ENCODE measurements around the gene GALNT15. TPM values are rescaled to one million over a fixed set of nuclear protein-coding genes. Genes with fewer than 3 reads are reported as not detected.

Gene GALNT15
- total and polyA plus RNA-seq, 5 experiments from 2014 or later, result not detected

DNA sequence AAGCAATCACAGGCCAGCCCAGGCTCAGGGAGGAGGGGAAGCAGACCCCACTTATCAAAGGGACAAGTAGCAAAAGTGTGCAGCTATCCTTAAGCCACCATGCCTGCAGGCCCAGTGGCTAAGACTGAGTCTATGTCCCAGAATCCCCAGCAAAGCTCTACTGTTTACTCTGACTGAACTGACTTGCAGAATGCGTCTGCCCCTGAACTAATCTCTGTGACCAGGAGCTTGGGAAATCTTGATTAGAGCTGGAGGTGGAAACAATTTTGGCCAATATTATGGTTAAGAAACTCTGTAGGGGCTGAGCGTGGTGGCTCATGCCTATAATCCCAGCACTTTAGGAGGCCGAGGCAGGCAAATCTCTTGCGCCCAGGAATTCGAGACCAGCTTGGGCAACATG, 67.7 kb downstream of the GALNT15 start:
- no peaks in the 10 kb centered on the region for H3K36me3 Mint-ChIP-seq
- H3K27me3 Mint-ChIP-seq, result peaks cover 0 to 5% (median 0%) of the 10 kb centered on the region in 5 donors
- no peak for ATAC-seq
- no peak for DNase-seq
- no peak overlapping the region for H3K4me3 Mint-ChIP-seq
- peaks cover under 1 to 6% (median 3%) of the 10 kb centered on the region in 4 donors for H3K4me1 Mint-ChIP-seq
- POLR2A ChIA-PET, result no interaction called here
- no peaks in the 10 kb centered on the region for H3K9me3 Mint-ChIP-seq
- H3K27ac Mint-ChIP-seq, result no peak overlapping the region

DNA sequence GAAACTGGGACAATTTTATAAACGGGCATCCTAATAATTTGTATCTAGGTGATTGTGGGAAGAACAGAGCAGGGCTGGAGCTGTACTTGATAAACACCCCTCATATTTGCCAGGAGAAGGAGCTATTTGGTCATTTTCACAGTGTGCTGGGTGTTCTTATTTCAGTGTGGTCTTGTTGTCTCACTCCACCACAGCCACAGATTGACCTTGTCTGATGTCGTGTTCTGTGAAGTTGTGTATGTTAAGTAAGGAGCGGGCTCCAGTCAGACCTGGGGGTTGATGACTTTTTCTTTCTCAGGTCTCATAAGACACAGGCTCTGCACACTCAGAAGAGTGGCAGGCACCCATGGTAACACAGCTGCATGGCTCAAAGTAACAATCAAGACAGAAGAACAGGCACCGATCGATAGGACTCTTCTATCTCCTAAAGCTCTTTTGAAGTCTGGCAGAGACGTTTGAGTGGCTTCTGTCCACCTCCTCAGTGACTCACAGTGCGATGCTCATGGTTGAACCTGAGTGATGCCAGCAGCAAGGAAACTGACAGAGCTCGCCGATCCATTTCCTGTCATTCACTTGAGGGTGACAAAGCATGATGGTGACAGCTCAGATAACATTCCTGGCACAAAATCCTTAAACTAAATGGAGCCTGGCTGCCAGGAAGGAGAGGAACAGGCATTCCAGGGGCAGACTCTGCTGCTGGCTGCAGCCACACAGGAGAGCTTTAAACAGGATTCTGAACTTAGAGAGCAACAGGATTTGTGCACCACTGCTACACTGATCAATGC, 69.4 kb downstream of the GALNT15 start:
- ATAC-seq (no peak), DNase-seq (no peak)
- Mint-ChIP-seq H3K36me3 (no peaks in the 10 kb centered on the region), H3K4me1 (peaks cover 2 to 16% (median 9%) of the 10 kb centered on the region in 4 donors), H3K27ac (no peak overlapping the region), H3K4me3 (no peak overlapping the region), H3K9me3 (no peaks in the 10 kb centered on the region), H3K27me3 (peaks cover 0 to 8% (median 2%) of the 10 kb centered on the region in 5 donors)
- POLR2A ChIA-PET, result interaction anchor here (1.3 kb wide), 1 partner anchor 11 kb away, joined by 3 read pairs; no protein-coding TSS in a partner anchor

DNA sequence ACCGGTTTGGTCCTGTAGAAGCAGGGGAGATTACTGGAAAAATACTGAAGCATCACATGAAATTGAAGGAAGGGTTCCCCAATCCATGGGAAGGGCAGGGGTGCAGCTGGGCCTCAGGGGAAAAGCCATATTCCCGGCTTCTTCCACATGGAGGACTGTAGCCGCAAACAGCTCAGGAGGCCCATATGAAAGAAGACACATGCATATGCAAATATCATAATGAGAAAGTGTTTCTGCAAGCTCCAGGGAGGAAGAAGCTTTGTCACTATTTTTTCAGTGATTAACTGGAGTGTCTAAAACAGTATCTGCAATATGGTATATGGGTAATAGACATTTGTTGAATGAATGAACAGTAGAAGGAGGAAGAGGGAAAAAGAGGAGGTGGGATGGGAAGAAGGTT, 71.1 kb downstream of the GALNT15 start:
- ATAC-seq, result no peak
- H3K27me3 Mint-ChIP-seq, result peaks cover 0 to 8% (median 2%) of the 10 kb centered on the region in 5 donors
- POLR2A ChIA-PET, result no interaction called here

DNA sequence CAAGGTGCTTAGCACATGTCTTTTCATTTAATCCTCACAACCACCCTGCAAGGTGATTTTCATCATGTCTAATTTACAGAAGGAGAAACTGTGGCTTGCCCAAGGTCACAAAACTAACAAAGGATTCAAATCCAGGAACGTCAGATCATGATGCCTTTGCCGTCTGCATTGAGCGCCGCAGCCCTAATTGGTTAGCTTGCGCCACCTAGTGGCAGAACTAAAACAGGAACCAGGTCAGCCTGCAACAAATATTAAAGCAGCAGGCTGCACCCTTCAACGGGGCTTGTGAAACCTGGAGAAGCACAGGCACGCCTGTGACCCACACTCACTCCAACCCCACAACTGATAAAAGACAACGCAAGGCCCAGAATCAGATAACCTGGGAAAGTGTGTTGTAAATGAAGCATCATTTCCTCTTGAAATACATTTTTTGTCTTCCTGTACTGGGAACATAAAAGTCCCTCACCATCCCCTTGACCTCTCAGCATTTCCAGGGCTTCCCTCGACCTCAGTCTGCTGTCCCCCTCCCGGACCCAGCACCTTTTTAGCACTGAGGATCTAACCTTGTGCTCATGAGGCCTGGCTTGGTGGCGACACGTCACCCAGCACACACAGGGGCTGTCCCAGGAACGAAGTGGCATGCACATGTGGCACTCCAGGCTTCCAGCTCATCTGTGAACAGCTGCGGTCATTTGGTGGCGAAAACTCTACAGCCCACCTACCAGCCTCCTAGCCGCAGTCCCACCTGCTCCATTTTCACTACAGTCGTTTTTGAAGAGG, 73.0 kb downstream of the GALNT15 start:
- ATAC-seq, result peak; percentile 95 to 99
- Mint-ChIP-seq H3K4me1 (peaks cover 2 to 16% (median 9%) of the 10 kb centered on the region in 4 donors), H3K27me3 (peaks cover 0 to 8% (median 2%) of the 10 kb centered on the region in 5 donors), H3K4me3 (peak overlapping the region in 1 of 10 donors; percentile 21), H3K27ac (peak overlapping the region in 2 of 10 donors; percentile 6 to 38), H3K36me3 (no peaks in the 10 kb centered on the region), H3K9me3 (no peaks in the 10 kb centered on the region)
- peak; percentile 54 to 83 (median 74) for DNase-seq
- POLR2A ChIA-PET, result no interaction called here

More for the DNA sequence above, 71.1 kb downstream of the GALNT15 start:
- no peak for DNase-seq
- Mint-ChIP-seq H3K27ac (no peak overlapping the region), H3K4me3 (no peak overlapping the region), H3K4me1 (peaks cover 2 to 16% (median 9%) of the 10 kb centered on the region in 4 donors), H3K36me3 (no peaks in the 10 kb centered on the region), H3K9me3 (no peaks in the 10 kb centered on the region)

DNA sequence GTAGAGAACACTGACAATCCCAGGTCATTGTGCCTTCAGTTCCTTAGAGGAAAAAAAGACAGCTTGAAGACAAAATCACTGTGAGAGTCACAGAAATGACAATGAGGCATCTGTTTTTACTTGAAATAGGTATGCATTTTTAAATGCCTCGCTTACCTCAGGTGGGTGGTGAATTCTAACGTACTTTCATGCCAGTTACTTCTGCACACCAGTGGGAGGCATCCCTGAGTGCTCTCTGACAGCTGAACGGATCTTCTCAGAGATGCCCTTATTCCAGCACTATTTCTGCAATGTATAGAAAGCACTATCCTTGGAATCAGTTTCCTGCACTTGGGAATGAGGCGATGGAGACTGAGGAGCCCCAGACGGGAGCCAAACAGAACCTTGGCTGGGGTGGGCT, 74.1 kb downstream of the GALNT15 start:
- POLR2A ChIA-PET, result interaction anchor here (0.5 kb wide), 1 partner anchor 264 kb away, joined by 3 read pairs; no protein-coding TSS in a partner anchor
- no peak for DNase-seq
- H3K4me1 Mint-ChIP-seq, result peaks cover 2 to 16% (median 9%) of the 10 kb centered on the region in 4 donors
- no peak overlapping the region for H3K27ac Mint-ChIP-seq
- no peak for ATAC-seq
- peaks cover 0 to 5% (median 0%) of the 10 kb centered on the region in 5 donors for H3K27me3 Mint-ChIP-seq
- no peaks in the 10 kb centered on the region for H3K36me3 Mint-ChIP-seq
- no peaks in the 10 kb centered on the region for H3K9me3 Mint-ChIP-seq
- no peak overlapping the region for H3K4me3 Mint-ChIP-seq

DNA sequence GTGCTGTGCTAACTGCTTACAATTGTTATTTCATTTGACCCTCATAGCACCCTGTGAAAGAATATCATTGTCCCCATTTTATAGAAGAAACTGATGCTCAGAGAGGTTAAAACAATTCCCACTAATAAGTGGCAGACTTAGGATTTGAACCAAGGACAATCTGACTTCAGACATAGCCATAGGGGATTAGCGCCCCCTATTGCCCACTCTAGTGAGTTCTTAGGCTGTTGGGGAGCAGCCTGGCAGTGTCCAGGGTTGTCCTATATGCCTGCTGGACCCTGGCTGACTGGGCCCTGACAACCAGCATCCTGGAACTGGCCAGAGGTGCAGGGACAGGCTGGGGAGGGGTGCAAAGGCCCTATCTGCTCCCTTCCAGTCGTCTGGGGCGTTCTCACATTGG, 74.9 kb downstream of the GALNT15 start:
- no peak for ATAC-seq
- peaks cover 2 to 16% (median 9%) of the 10 kb centered on the region in 4 donors for H3K4me1 Mint-ChIP-seq
- no peak overlapping the region for H3K4me3 Mint-ChIP-seq
- peaks cover 0 to 3% (median 0%) of the 10 kb centered on the region in 5 donors for H3K27me3 Mint-ChIP-seq
- no peak overlapping the region for H3K27ac Mint-ChIP-seq
- no peaks in the 10 kb centered on the region for H3K36me3 Mint-ChIP-seq
- H3K9me3 Mint-ChIP-seq, result no peaks in the 10 kb centered on the region
- POLR2A ChIA-PET, result no interaction called here
- no peak for DNase-seq

DNA sequence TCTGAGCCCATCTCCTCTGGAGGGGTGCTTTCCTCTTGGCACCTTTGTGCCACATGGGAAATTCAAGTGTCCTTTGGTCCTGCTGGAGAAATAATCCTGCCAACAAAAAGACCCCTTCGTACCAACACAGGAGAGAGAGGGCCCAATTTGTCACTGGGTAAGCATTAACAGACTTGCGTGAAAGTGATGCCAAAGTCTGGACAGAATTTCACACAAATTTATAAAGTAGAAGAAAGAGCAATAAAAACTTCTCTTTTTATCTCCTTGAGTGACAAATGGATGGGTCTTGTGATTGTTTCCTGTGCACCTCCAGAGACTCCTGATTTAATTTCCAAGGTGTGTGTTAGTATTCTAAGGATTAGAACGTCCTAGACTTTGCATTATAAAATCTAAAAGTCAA, 75.4 kb downstream of the GALNT15 start:
- Mint-ChIP-seq H3K9me3 (no peaks in the 10 kb centered on the region), H3K27ac (no peak overlapping the region), H3K4me3 (no peak overlapping the region), H3K27me3 (peaks cover 0 to 3% (median 0%) of the 10 kb centered on the region in 5 donors), H3K4me1 (peaks cover 3 to 16% (median 10%) of the 10 kb centered on the region in 4 donors), H3K36me3 (no peaks in the 10 kb centered on the region)
- no peak for DNase-seq
- no peak for ATAC-seq
- POLR2A ChIA-PET, result no interaction called here

DNA sequence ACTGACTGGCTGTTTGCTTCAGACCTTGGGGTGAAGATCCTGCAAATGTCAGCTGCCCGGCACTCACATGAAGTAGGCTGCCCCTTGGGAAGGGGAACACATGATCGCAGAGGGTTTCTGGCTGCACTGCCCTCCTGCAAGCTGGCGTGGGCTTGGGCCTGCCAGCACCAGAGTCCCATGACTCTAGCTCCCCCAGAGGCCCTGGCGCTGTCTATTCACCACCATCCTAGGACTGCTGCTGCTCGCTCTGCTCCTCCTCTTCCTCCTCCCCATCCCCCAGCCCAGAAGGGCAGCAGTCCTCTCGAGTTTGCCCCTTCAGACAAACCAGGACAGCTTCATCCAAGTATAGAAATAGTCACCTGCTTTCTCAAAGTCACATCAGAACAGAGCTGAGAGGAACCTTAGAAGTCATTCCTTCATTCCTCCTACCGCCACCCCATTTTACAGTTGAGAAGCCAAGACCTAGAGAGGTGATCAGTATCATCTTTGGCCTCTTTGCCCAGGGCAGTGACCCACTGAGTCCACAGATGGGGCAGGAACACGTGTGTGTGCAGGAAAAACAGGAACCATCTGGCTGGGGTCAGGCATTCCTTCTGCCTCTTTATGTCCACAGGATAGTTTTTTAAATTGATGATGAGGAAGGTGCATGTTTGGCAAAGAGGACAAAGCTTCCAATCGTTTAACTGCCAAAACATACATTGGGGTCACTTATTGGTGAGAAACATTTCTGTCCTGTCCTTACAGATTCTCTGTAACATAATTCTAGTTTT, 77.0 kb downstream of the GALNT15 start:
- DNase-seq (no peak), ATAC-seq (no peak)
- Mint-ChIP-seq H3K4me3 (no peak overlapping the region), H3K4me1 (peaks cover 4 to 16% (median 11%) of the 10 kb centered on the region in 4 donors), H3K36me3 (no peaks in the 10 kb centered on the region), H3K27me3 (peaks cover 0 to 3% (median 0%) of the 10 kb centered on the region in 5 donors), H3K9me3 (no peaks in the 10 kb centered on the region), H3K27ac (peak overlapping the region in 1 of 10 donors; percentile 28)
- POLR2A ChIA-PET, result no interaction called here

DNA sequence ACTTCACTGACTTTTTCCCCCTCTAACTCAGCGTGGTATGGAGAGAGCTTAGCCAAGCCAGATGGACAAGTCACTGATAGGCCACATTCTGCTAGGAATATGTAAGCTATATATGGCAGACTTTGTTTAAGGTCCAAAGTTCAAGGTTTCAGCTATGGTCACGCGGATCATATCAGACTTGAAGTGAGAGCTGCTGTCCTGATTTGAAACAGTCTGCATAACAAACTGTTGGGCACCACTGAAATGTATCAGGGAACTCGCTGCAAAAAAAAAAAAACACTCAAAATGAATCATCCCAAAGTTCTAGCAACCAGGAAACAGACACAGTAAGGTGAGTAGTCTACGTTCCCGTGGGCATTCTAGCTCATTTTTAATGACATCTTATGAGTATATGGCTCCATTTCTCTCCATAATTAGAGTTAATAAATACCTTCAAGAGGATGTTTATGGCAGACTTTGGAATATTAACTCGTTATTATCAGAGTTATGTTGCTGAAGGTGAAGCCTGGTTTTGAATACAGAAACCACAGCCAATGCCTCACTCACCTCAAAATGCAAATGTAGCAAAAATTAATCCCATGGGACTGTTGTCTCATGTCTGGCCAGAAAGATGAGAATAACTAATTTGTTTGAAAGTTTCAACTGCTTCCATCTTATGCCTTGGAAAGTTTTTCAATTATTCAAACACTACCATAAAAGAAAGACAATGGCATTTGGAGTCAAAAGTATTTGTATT, 77.9 kb downstream of the GALNT15 start:
- POLR2A ChIA-PET, result interaction anchor here (0.7 kb wide), 1 partner anchor 19 kb away, joined by 3 read pairs; no protein-coding TSS in a partner anchor
- Mint-ChIP-seq H3K36me3 (peaks cover 0 to 5% (median 0%) of the 10 kb centered on the region in 3 donors), H3K4me1 (peaks cover 2 to 10% (median 6%) of the 10 kb centered on the region in 4 donors), H3K4me3 (no peak overlapping the region), H3K27me3 (peaks cover 0 to 3% (median 0%) of the 10 kb centered on the region in 5 donors), H3K27ac (peak overlapping the region in 1 of 10 donors; percentile 68), H3K9me3 (no peaks in the 10 kb centered on the region)
- ATAC-seq (no peak), DNase-seq (no peak)

DNA sequence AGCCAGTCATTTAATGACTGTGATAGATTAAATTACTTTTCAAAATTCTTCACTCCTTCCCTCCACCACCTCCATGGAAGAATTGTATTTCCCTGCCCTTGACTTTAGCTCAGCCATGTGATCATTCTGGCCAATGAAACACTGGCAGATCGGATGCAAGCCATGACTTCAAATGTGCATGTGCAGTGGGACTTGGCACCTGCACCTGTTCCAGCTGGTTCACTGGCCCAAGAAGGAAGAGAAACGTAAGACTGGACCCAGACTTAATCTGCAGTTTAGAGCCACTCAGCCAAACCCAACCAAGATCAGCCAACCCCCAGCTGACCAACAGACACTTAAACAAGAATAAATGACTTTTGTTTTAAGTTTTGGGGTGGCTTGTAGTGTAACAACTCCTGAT, 78.5 kb downstream of the GALNT15 start:
- Mint-ChIP-seq H3K36me3 (peaks cover 0 to 5% (median 0%) of the 10 kb centered on the region in 3 donors), H3K27me3 (peaks cover 0 to 3% (median 0%) of the 10 kb centered on the region in 5 donors), H3K27ac (no peak overlapping the region), H3K9me3 (no peaks in the 10 kb centered on the region), H3K4me3 (no peak overlapping the region), H3K4me1 (peaks cover 2 to 6% (median 4%) of the 10 kb centered on the region in 4 donors)
- ATAC-seq (no peak), DNase-seq (no peak)
- POLR2A ChIA-PET, result interaction anchor here (0.7 kb wide), 1 partner anchor 18 kb away, joined by 3 read pairs; no protein-coding TSS in a partner anchor

DNA sequence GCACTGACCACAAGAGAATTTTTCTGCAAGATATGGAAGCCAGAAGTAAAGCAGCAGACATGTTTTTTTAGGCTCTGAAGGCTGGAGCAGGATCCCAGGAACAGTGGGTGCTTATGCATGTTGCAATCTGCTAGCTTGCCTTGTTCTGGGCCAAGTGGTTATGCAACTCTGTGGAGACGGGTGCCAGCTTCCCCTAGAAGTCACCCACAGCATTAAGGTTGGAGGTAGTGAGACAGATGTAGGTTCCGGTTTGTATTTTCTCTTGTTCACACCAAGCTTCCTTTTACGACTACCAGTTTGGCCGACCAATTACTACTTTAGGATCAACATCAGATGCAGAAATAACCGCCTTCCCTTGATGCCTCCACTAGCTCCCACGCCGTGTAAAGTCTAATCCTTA, 79.1 kb downstream of the GALNT15 start:
- peaks cover 0 to 5% (median 0%) of the 10 kb centered on the region in 3 donors for H3K36me3 Mint-ChIP-seq
- H3K4me1 Mint-ChIP-seq, result peaks cover under 1 to 5% (median 3%) of the 10 kb centered on the region in 4 donors
- POLR2A ChIA-PET, result no interaction called here
- no peak overlapping the region for H3K4me3 Mint-ChIP-seq
- ATAC-seq (no peak), DNase-seq (no peak)
- no peaks in the 10 kb centered on the region for H3K9me3 Mint-ChIP-seq
- H3K27ac Mint-ChIP-seq, result no peak overlapping the region
- H3K27me3 Mint-ChIP-seq, result no peaks in the 10 kb centered on the region

DNA sequence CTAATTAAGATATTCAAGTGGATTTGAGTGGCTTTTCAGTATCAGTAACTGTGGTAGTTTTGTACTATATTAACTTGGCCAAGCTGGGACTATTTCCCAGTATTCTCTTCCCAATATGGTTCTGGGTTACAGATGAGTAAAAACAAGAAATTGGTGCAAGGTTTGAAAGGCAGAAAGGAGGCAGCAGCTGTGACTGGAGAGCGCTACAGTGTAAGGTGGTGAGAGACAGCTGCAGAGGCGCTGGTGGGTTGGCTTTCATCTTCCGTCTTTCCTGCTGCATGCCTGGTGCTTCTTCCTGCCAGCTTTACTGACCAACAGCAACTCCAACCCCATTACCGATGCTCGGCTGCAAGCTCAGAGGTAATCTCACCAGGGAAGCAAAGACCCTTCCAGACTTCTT, 80.4 kb downstream of the GALNT15 start:
- ATAC-seq, result no peak

More for the DNA sequence above, 80.4 kb downstream of the GALNT15 start:
- Mint-ChIP-seq H3K27me3 (no peaks in the 10 kb centered on the region), H3K27ac (no peak overlapping the region), H3K36me3 (peaks cover 0 to 16% (median 2%) of the 10 kb centered on the region in 3 donors), H3K4me3 (no peak overlapping the region), H3K9me3 (no peaks in the 10 kb centered on the region), H3K4me1 (peaks cover 6 to 12% (median 8%) of the 10 kb centered on the region in 4 donors)
- POLR2A ChIA-PET, result interaction anchor here (1.5 kb wide), 1 partner anchor 11 kb away, joined by 3 read pairs; no protein-coding TSS in a partner anchor
- no peak for DNase-seq

Data from naive thymus-derived CD8-positive, alpha-beta T cell (primary cell).